Measurements from ENCODE around the gene ARID4B. TPM values are rescaled to one million over a fixed set of nuclear protein-coding genes. Genes with fewer than 3 reads are reported as not detected.

The ARID4B gene
- total and polyA plus RNA-seq, 2 donors (not counting 3 experiments of a cell fraction or from before 2014, with no cell fraction given): 6.7 to 40.7 TPM

GRCh38 chr1:235336903-235337302 lies 8.9 kb upstream of the ARID4B start:
- Histone ChIP-seq H3K4me2 (ENCODE audit: insufficient read depth, low read length) (no peak overlapping the region), H3K4me3 (replicated peaks in 1 of 3; ENCODE audit: insufficient read depth in 1 of 3, low read depth in 1 of 3, low read length in 3 of 3) (no peak overlapping the region), H3K9me1 (replicated peaks; ENCODE audit: control insufficient read depth, extremely low read depth, insufficient read depth, low read length) (no peaks in the 10 kb centered on the region), H3K9me3 (replicated peaks; ENCODE audit: control insufficient read depth, insufficient read depth, low read length) (no peaks in the 10 kb centered on the region), H2AFZ (ENCODE audit: low read depth, low read length) (no peak overlapping the region), H3K9ac (replicated peaks; ENCODE audit: extremely low read depth, insufficient read depth, low read length) (no peak overlapping the region), H3K27me3 (ENCODE audit: control insufficient read depth in 2 of 2, insufficient read depth in 2 of 2, low read length in 2 of 2) (no peaks in the 10 kb centered on the region), H3K36me3 (ENCODE audit: control insufficient read depth in 2 of 2, extremely low read depth in 1 of 2, insufficient read depth in 2 of 2, low read length in 2 of 2) (peaks cover 6 to 9% of the 10 kb centered on the region in 2 experiments), H3K79me2 (ENCODE audit: control insufficient read depth, insufficient read depth, low read length) (peaks cover 11% of the 10 kb centered on the region), H3K4me1 (ENCODE audit: control insufficient read depth, extremely low read depth, insufficient read depth, low read length) (no peaks in the 10 kb centered on the region), H3K27ac (ENCODE audit: insufficient read depth, low read depth, low read length) (no peak overlapping the region), H4K20me1 (replicated peaks; ENCODE audit: control insufficient read depth, extremely low read depth, insufficient read depth, low read length) (no peaks in the 10 kb centered on the region)
- no peak for FAIRE-seq
- TF ChIP-seq MYC (IDR thresholded peaks at IDR 0.05; ENCODE audit: low read depth, low read length) (no peak), GATA2 (IDR thresholded peaks at IDR 0.05; ENCODE audit: insufficient read depth, insufficient read length, low read depth, low read length) (no peak), EZH2 (IDR thresholded peaks at IDR 0.05; ENCODE audit: borderline replicate concordance, low read depth, low read length, severe bottlenecking) (no peak), FOS (IDR thresholded peaks at IDR 0.05; ENCODE audit: borderline replicate concordance, insufficient read depth, low read length) (no peak), POLR2A (IDR thresholded peaks at IDR 0.05; ENCODE audit: low read depth, low read length) (no peak), JUN (IDR thresholded peaks at IDR 0.05; ENCODE audit: borderline replicate concordance, insufficient read depth, insufficient read length, low read depth) (no peak), CTCF (IDR thresholded peaks at IDR 0.05; ENCODE audit: extremely low read depth in 1 of 2, insufficient read depth in 1 of 2, low read depth in 1 of 2, low read length in 2 of 2) (no peak)
- TF ChIP-seq, protein P1, sequence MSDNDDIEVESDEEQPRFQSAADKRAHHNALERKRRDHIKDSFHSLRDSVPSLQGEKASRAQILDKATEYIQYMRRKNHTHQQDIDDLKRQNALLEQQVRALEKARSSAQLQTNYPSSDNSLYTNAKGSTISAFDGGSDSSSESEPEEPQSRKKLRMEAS (IDR thresholded peaks at IDR 0.05; ENCODE audit: insufficient read depth, insufficient read length): no peak
- ChIA-PET POLR2A (no interaction called here), CTCF (interaction anchor here (1.4 kb wide), 1 partner anchor 8 kb away, joined by 4 read pairs; the partner anchor contains the start of gene GGPS1)
- no TSS peak for BruUV-seq (replicated peaks)
- dilution Hi-C loops (cut with MboI; ENCODE audit: extremely low pct_ligation_motif_present, low sequenced_read_pairs): no loop called here
- no peak for DNase-seq (ENCODE audit: low read depth, low spot score)
- intact Hi-C loops (cut with micrococcal nuclease): no loop called here
